GM06990 (cell line): ENCODE measurements around the gene RILPL1.

Experiments used
- DNase-seq: peaks from one replicate; pipeline ENCODE4 v3.0.0-alpha.2; 2011; ENCODE audit not compliant: insufficient read length; ENCODE audit errors: extremely low read depth
- H3K27me3 ChIP-seq: replicated peaks from 2 replicates; pipeline ENCODE4 v1.6.0; 2011; ENCODE audit warnings: low read length; ENCODE audit not compliant: control insufficient read depth, insufficient read depth
- H3K36me3 ChIP-seq: 2 replicates; pipeline ENCODE4 v1.5.1; 2011; ENCODE audit warnings: low read length; ENCODE audit not compliant: control insufficient read depth, insufficient read depth
- H3K4me3 ChIP-seq: replicated peaks from 2 replicates; pipeline ENCODE4 v1.5.1; 2011; ENCODE audit warnings: low read depth, mild to moderate bottlenecking, control low read depth, low read length
- CTCF ChIP-seq: IDR thresholded peaks from 2 replicates; pipeline ENCODE4 v1.5.1; 2011; ENCODE audit warnings: low read length, control low read depth, mild to moderate bottlenecking, inconsistent platforms; ENCODE audit not compliant: insufficient read depth, poor library complexity, severe bottlenecking

RILPL1 gene

GRCh38 chr12:123524378-123524777 is 9.1 kb downstream of the RILPL1 start:
- TF ChIP-seq CTCF, result no peak

GRCh38 chr12:123523518-123523917 is 10.0 kb downstream of the RILPL1 start:
- Histone ChIP-seq H3K36me3 (no peaks in the 10 kb centered on the region), H3K4me3 (no peak overlapping the region), H3K27me3 (no peaks in the 10 kb centered on the region; the same call in 1 of the 2 replicates)
- no peak for TF ChIP-seq CTCF
- DNase-seq, result no peak

More at GRCh38 chr12:123524378-123524777, 9.1 kb downstream of the RILPL1 start:
- H3K36me3 ChIP-seq, result no peaks in the 10 kb centered on the region
- DNase-seq, result no peak
- H3K27me3 ChIP-seq, result no peaks in the 10 kb centered on the region; the same call in 1 of the 2 replicates
- H3K4me3 ChIP-seq, result no peak overlapping the region

- H3K4me3 ChIP-seq, result no peak overlapping the region
- TF ChIP-seq CTCF, result no peak
- no peak for DNase-seq
- no peaks in the 10 kb centered on the region for H3K36me3 ChIP-seq
- no peaks in the 10 kb centered on the region; the same call in 1 of the 2 replicates for H3K27me3 ChIP-seq
These were observed 11.4 kb downstream of the RILPL1 start for GRCh38 chr12:123522164-123522563.

GRCh38 chr12:123520567-123521474 is 12.7 kb downstream of the RILPL1 start:
- TF ChIP-seq CTCF, result no peak
- no peak for DNase-seq

GRCh38 chr12:123519141-123520001 is 14.1 kb downstream of the RILPL1 start:
- DNase-seq, result no peak
- no peak for TF ChIP-seq CTCF
- H3K36me3 ChIP-seq, result no peaks in the 10 kb centered on the region
- no peaks in the 10 kb centered on the region for H3K27me3 ChIP-seq
- H3K4me3 ChIP-seq, result no peak overlapping the region

More at GRCh38 chr12:123520567-123521474, 12.7 kb downstream of the RILPL1 start:
- Histone ChIP-seq H3K27me3 (no peaks in the 10 kb centered on the region), H3K36me3 (no peaks in the 10 kb centered on the region), H3K4me3 (no peak overlapping the region)
